K562 (cell line): ENCODE measurements around the gene SLC45A3. TPM values are rescaled to one million over a fixed set of nuclear protein-coding genes. Genes with fewer than 3 reads are reported as not detected.

Experiments
- ATAC-seq: fragments of 200-7000 bp; cut with Tn5 transposase; 3 replicates; pipeline ENCODE4 v1.9.1; 2020; ENCODE audit warnings: moderate library complexity
- BruUV-seq: library from RNA; stranded (reverse); fragments of 400-500 nt; replicated peaks from 2 replicates; lab custom pipeline; 2021; lab: Mats Ljungman, UMichigan
- CTCF ChIA-PET: fragments of 300-600 bp; formaldehyde crosslinking; extraction: SDS; loops from one replicate; lab custom pipeline; 2021; ENCODE audit warnings: low intra/inter-chr PET ratio; lab: Yijun Ruan, JAX
- POLR2A ChIA-PET: fragments of 300-600, 350-650 bp; sonication (Branson Sonifier 250); formaldehyde crosslinking; extraction: SDS; loops from one replicate; lab custom pipeline; 2021; ENCODE audit warnings: antibody characterized with exemption, inconsistent platforms; lab: Yijun Ruan, JAX
- DNase-seq, 4 experiments: peaks; one replicate each; pipeline versions ENCODE4 v3.0.0 to v3.0.0-alpha.2; 2011 to 2018; ENCODE audit warnings: low spot score in 3 of 4, mixed read lengths in 3 of 4; ENCODE audit errors: extremely low read depth in 1 of 4
- FAIRE-seq: peaks from 2 replicates; lab custom pipeline; 2011; peaks lifted over from hg19 to GRCh38; lab: Jason Lieb, UNC
- H2AFZ ChIP-seq: 2 replicates; pipeline ENCODE4 v1.6.0; 2011; ENCODE audit warnings: low read depth, low read length, control low read depth, inconsistent platforms
- H3K27ac ChIP-seq: fragments of 200-600 bp; 3 replicates; pipeline ENCODE4 v1.8.0; 2011; ENCODE audit warnings: low read depth, mild to moderate bottlenecking, control low read depth, inconsistent platforms, low read length, moderate library complexity, mixed read lengths; ENCODE audit errors: extremely low read depth
- H3K27me3 ChIP-seq, 2 experiments: fragments of 300-600 bp in 1 of 2; 2 replicates in 1 of 2; 3 replicates in 1 of 2; pipeline versions ENCODE4 v1.6.0 to v1.8.0; 2011; ENCODE audit warnings: inconsistent platforms in 2 of 2, low read length in 2 of 2, mild to moderate bottlenecking in 1 of 2, mixed read lengths in 1 of 2, moderate library complexity in 1 of 2; ENCODE audit not compliant: control insufficient read depth in 2 of 2, insufficient read depth in 2 of 2
- H3K36me3 ChIP-seq: fragments of 300-600 bp; 3 replicates; pipeline ENCODE4 v1.8.0; 2011; ENCODE audit warnings: mild to moderate bottlenecking, low read length, inconsistent platforms; ENCODE audit not compliant: control insufficient read depth, insufficient read depth
- H3K4me1 ChIP-seq, 2 experiments: fragments of 200-600 bp in 1 of 2; replicated peaks in 1 of 2; 2 replicates in 1 of 2; 3 replicates in 1 of 2; pipeline versions ENCODE4 v1.5.1 to v1.8.0; 2011; ENCODE audit warnings: inconsistent platforms in 2 of 2, low read length in 2 of 2, mild to moderate bottlenecking in 1 of 2, mixed read lengths in 1 of 2, moderate library complexity in 1 of 2; ENCODE audit not compliant: control insufficient read depth in 2 of 2, insufficient read depth in 2 of 2
- H3K4me2 ChIP-seq: 2 replicates; pipeline ENCODE4 v1.6.1; 2011; ENCODE audit warnings: low read length, control low read depth, inconsistent platforms, mixed read lengths; ENCODE audit not compliant: insufficient read depth
- H3K4me3 ChIP-seq: fragments of 200-600 bp; sonication (generic), shearing (Covaris generic); 2 replicates; pipeline ENCODE4 v1.5.1; 2016; ENCODE audit warnings: control low read depth, inconsistent platforms
- H3K79me2 ChIP-seq: fragments of 200-600 bp; 3 replicates; pipeline ENCODE4 v1.8.0; 2011; ENCODE audit warnings: low read length, inconsistent platforms; ENCODE audit not compliant: control insufficient read depth, insufficient read depth
- H3K9ac ChIP-seq, 2 experiments: 2 replicates each; pipeline versions ENCODE4 v1.6.0 to v1.6.1; 2011; ENCODE audit warnings: low read depth in 2 of 2, low read length in 2 of 2, control low read depth in 1 of 2, inconsistent platforms in 1 of 2, mild to moderate bottlenecking in 1 of 2, mixed read lengths in 1 of 2; ENCODE audit not compliant: insufficient read depth in 1 of 2
- H3K9me1 ChIP-seq: one replicate; pipeline ENCODE4 v1.6.0; 2011; ENCODE audit warnings: inconsistent platforms, mild to moderate bottlenecking, low read length, moderate library complexity; ENCODE audit not compliant: control insufficient read depth, insufficient read depth
- H3K9me3 ChIP-seq: replicated peaks from 2 replicates; pipeline ENCODE4 v1.5.1; 2011; ENCODE audit warnings: low read depth, low read length, inconsistent platforms; ENCODE audit not compliant: control insufficient read depth, insufficient read depth
- H4K20me1 ChIP-seq: replicated peaks from 2 replicates; pipeline ENCODE4 v1.6.1; 2011; ENCODE audit warnings: low read length, inconsistent platforms, mixed read lengths; ENCODE audit not compliant: control insufficient read depth, insufficient read depth
- BACH1 ChIP-seq: fragments of 200-800 bp; sonication (Bioruptor generic); IDR thresholded peaks from 2 replicates; pipeline ENCODE4 v1.6.1; 2016; ENCODE audit warnings: missing genetic modification characterization, missing compliant biosample characterization
- FOS ChIP-seq: IDR thresholded peaks from 3 replicates; pipeline ENCODE4 v1.6.1; 2011; ENCODE audit not compliant: insufficient read length; ENCODE audit errors: extremely low read depth
- HMG20A ChIP-seq: fragments of 450-650 bp; formaldehyde crosslinking; conservative IDR thresholded peaks from 2 replicates; pipeline ENCODE4 v1.4.0; 2020; ENCODE audit warnings: mild to moderate bottlenecking, mixed read lengths
- KDM1A ChIP-seq, 2 experiments: fragments of 450-650 bp; IDR thresholded peaks; 2 replicates each; pipeline ENCODE4 v1.6.1; 2016; ENCODE audit warnings: mild to moderate bottlenecking in 2 of 2
- KLF1 ChIP-seq: fragments of 450-650 bp; IDR thresholded peaks from 2 replicates; pipeline ENCODE4 v1.6.1; 2016; ENCODE audit warnings: missing genetic modification characterization, missing compliant biosample characterization
- MYC ChIP-seq, 2 experiments: fragments of 250-450 bp in 1 of 2; sonication (Bioruptor Pico) in 1 of 2; IDR thresholded peaks; 2 replicates each; pipeline versions ENCODE4 v1.5.1 to v1.6.1; 2012 to 2021; ENCODE audit warnings: low read depth in 2 of 2, borderline replicate concordance in 1 of 2, improper control_type of control experiment in 1 of 2, low read length in 1 of 2, mild to moderate bottlenecking in 1 of 2, moderate library complexity in 1 of 2
- NCOR1 ChIP-seq: fragments of 450-650 bp; IDR thresholded peaks from 2 replicates; pipeline ENCODE4 v1.6.1; 2016; ENCODE audit warnings: mild to moderate bottlenecking, moderate library complexity
- POLR2B ChIP-seq: fragments of 450-650 bp; IDR thresholded peaks from 2 replicates; pipeline ENCODE4 v1.6.1; 2018; ENCODE audit warnings: low read depth; ENCODE audit not compliant: partially characterized antibody
- RAD21 ChIP-seq, 2 experiments: fragments of 250-450 bp in 1 of 2; fragments of 450-650 bp in 1 of 2; sonication (Bioruptor Pico) in 1 of 2; formaldehyde crosslinking in 1 of 2; IDR thresholded peaks in 1 of 2; conservative IDR thresholded peaks in 1 of 2; 2 replicates each; pipeline versions ENCODE4 v1.4.0 to v1.8.0; 2020 to 2022; ENCODE audit warnings: mild to moderate bottlenecking in 2 of 2, moderate library complexity in 1 of 2
- SMARCC2 ChIP-seq: fragments of 450-650 bp; IDR thresholded peaks from 2 replicates; pipeline ENCODE4 v1.6.1; 2017; ENCODE audit warnings: antibody characterized with exemption, moderate library complexity, mild to moderate bottlenecking, low read depth
- SNAPC5 ChIP-seq: fragments of 250-450 bp; sonication (Bioruptor Pico); IDR thresholded peaks from 2 replicates; pipeline ENCODE4 v1.8.0; 2021; ENCODE audit warnings: moderate library complexity, mild to moderate bottlenecking, inconsistent platforms
- SOX6 ChIP-seq: fragments of 450-650 bp; IDR thresholded peaks from 2 replicates; pipeline ENCODE4 v1.6.1; 2014; ENCODE audit warnings: mild to moderate bottlenecking
- TCFL5 ChIP-seq: fragments of 250-450 bp; sonication (Bioruptor Pico); conservative IDR thresholded peaks from 2 replicates; pipeline ENCODE4 v1.6.1; 2021; ENCODE audit warnings: mild to moderate bottlenecking, moderate library complexity, matching md5 sums
- ZBTB43 ChIP-seq: sonication (generic); formaldehyde crosslinking; IDR thresholded peaks from 2 replicates; pipeline ENCODE4 v1.8.0; 2023; ENCODE audit warnings: mild to moderate bottlenecking, missing genetic modification reagents
- ZNF77 ChIP-seq: fragments of 250-450 bp; sonication (Bioruptor Pico); IDR thresholded peaks from 2 replicates; pipeline ENCODE4 v1.5.0; 2020
- WGBS: fragments of 100-300 bp; shearing (Covaris generic); methylation state at CpG from one replicate; pipeline ENCODE4 v1.1.6; 2016; ENCODE audit warnings: low coverage, mixed read lengths; ENCODE audit not compliant: insufficient coverage; ENCODE audit errors: missing lambda C conversion rate; 5-methylcytosine and 5-hydroxymethylcytosine counted together
- in situ Hi-C: fragments of 300-500 bp; cut with MboI; formaldehyde crosslinking; loops from 4 replicates; pipeline ENCODE4 v1.15.0; 2018; ENCODE audit warnings: inconsistent platforms, mixed read lengths
- intact Hi-C: fragments of 100-400 bp; cut with micrococcal nuclease; formaldehyde crosslinking; loops from 2 replicates; pipeline ENCODE4 v1.14.2; 2022
- polyA plus RNA-seq, 8 experiments: library from polyadenylated mRNA; depleted of rRNA in 4 of 8; stranded (reverse) in 5 of 8; unstranded in 3 of 8; fragments of >200 nt; fragmentation: Nextera tagmentation in 2 of 8; fragmentation: Illumina TruSeq in 1 of 8; extraction: Ambion mirVana in 2 of 8; extraction: Trizol in 1 of 8; gene quantifications; 2 replicates each; pipeline versions ENCODE4 v1.2.1 to v1.2.3, GENCODE V29; 2011 to 2014; ENCODE audit warnings: inconsistent platforms in 1 of 8, missing spikeins in 1 of 8
- total RNA-seq, 7 experiments: library from RNA; depleted of rRNA in 6 of 7; stranded (reverse); fragments of >200 nt in 6 of 7; fragmentation: Illumina TruSeq in 2 of 7; extraction: Trizol in 2 of 7; gene quantifications; 2 replicates each; pipeline versions ENCODE4 v1.2.1 to v1.2.3, GENCODE V29; 2011 to 2021; ENCODE audit warnings: low replicate concordance in 1 of 7

Gene SLC45A3
- total and polyA plus RNA-seq, 9 of the 15 experiments (the other 6 are each of a cell fraction or from before 2014, with no cell fraction given): 0.06 to 3.3 (median 1.3) TPM

GRCh38 chr1:205706601-205707502 lies 26.5 kb upstream of the SLC45A3 start (continued):
- no peak for TF ChIP-seq ZBTB43 (CRISPR knock-in tag)
- no peak for TF ChIP-seq ZNF77 (CRISPR knock-in tag)
- peak; percentile 58; the same call in 1 of the 2 replicates for TF ChIP-seq SMARCC2
- no peak for TF ChIP-seq HMG20A
- TF ChIP-seq NCOR1: peak; percentile 65
- peak; percentile 22 to 50; a peak in 2 of 4 replicates for TF ChIP-seq KDM1A (IDR thresholded peaks at IDR 0.05)
- TF ChIP-seq POLR2B: no peak
- no peak for TF ChIP-seq BACH1 (tag)
- TF ChIP-seq, all 486 proteins: peak for 71

- Histone ChIP-seq H3K4me1 (peaks cover 4 to 14% of the 10 kb centered on the region in 2 experiments), H4K20me1 (no peaks in the 10 kb centered on the region), H3K9me3 (no peaks in the 10 kb centered on the region), H3K9ac (no peak overlapping the region), H3K9me1 (no peaks in the 10 kb centered on the region), H3K36me3 (peaks cover 25% of the 10 kb centered on the region), H3K4me2 (no peak overlapping the region), H3K4me3 (no peak overlapping the region), H2AFZ (no peak overlapping the region), H3K27ac (no peak overlapping the region), H3K79me2 (no peaks in the 10 kb centered on the region), H3K27me3 (no peaks in the 10 kb centered on the region)
- TF ChIP-seq RAD21 (CRISPR knock-in tag; conservative IDR thresholded peaks at IDR 0.05 in 1 of 2, IDR thresholded peaks at IDR 0.05 in 1 of 2): no peak
- TF ChIP-seq SNAPC5 (CRISPR knock-in tag): 0 out of 2 replicates have a peak, but pooled peaks have one; percentile 11
- TF ChIP-seq MYC (IDR thresholded peaks at IDR 0.05; ENCODE audit: low read depth, low read length): no peak
- TF ChIP-seq MYC (CRISPR knock-in tag; IDR thresholded peaks at IDR 0.05; ENCODE audit: borderline replicate concordance, low read depth): no peak
- no peak for TF ChIP-seq SOX6
- no peak for TF ChIP-seq FOS
- TF ChIP-seq KLF1 (tag): no peak
- TF ChIP-seq TCFL5 (CRISPR knock-in tag): no peak
- intact Hi-C loops: no loop called here
- no TSS peak for BruUV-seq
- POLR2A ChIA-PET: interaction anchor here (1.0 to 1.1 kb wide), 2 partner anchors 26 to 42 kb away, joined by 4 to 6 read pairs; no protein-coding TSS in a partner anchor
- ATAC-seq: no peak
- in situ Hi-C loops: no loop called here
- no peak for DNase-seq
- 71% methylated on average over 2 of the region's 2 CpGs for WGBS
- no peak for FAIRE-seq
- CTCF ChIA-PET: no interaction called here
These were observed 24.6 kb upstream of the SLC45A3 start for GRCh38 chr1:205704903-205705302.
